Mesendoderm (in vitro differentiated cells): ENCODE measurements around the gene THSD4.

Experiments
- DNase-seq: peaks from one replicate; pipeline ENCODE4 v3.0.0; 2013
- H2AK5ac ChIP-seq: 2 replicates; pipeline ENCODE4 v1.6.1; 2013; ENCODE audit warnings: low read length, inconsistent platforms
- H2BK120ac ChIP-seq: 2 replicates; pipeline ENCODE4 v1.6.1; 2013; ENCODE audit warnings: low read depth, mild to moderate bottlenecking, low read length, moderate library complexity, mixed read lengths
- H2BK15ac ChIP-seq: replicated peaks from 2 replicates; pipeline ENCODE4 v1.6.1; 2013; ENCODE audit warnings: low read depth, mild to moderate bottlenecking, moderate library complexity
- H2BK5ac ChIP-seq: 2 replicates; pipeline ENCODE4 v1.6.1; 2013; ENCODE audit warnings: low read length, inconsistent platforms
- H3K18ac ChIP-seq: 2 replicates; pipeline ENCODE4 v1.6.1; 2013; ENCODE audit warnings: mild to moderate bottlenecking, low read length, mixed read lengths
- H3K23ac ChIP-seq: one replicate; pipeline ENCODE4 v1.6.1; 2013; ENCODE audit warnings: low read length
- H3K27ac ChIP-seq: 2 replicates; pipeline ENCODE4 v1.5.1; 2013; ENCODE audit warnings: low read depth, mild to moderate bottlenecking, inconsistent platforms, low read length, moderate library complexity
- H3K27me3 ChIP-seq: 2 replicates; pipeline ENCODE4 v1.6.1; 2013; ENCODE audit warnings: low read length, control low read depth, mild to moderate bottlenecking, inconsistent platforms; ENCODE audit not compliant: insufficient read depth, poor library complexity
- H3K36me3 ChIP-seq: 2 replicates; pipeline ENCODE4 v1.6.1; 2013; ENCODE audit warnings: low read length, inconsistent platforms; ENCODE audit not compliant: control insufficient read depth, insufficient read depth
- H3K4ac ChIP-seq: one replicate; pipeline ENCODE4 v1.6.1; 2013; ENCODE audit warnings: low read depth, mild to moderate bottlenecking, low read length, moderate library complexity
- H3K4me1 ChIP-seq: 2 replicates; pipeline ENCODE4 v1.6.1; 2013; ENCODE audit warnings: low read depth, low read length, inconsistent platforms; ENCODE audit not compliant: control insufficient read depth
- H3K4me2 ChIP-seq: 2 replicates; pipeline ENCODE4 v1.6.1; 2013; ENCODE audit warnings: low read length
- H3K4me3 ChIP-seq: 2 replicates; pipeline ENCODE4 v1.5.1; 2013; ENCODE audit warnings: mild to moderate bottlenecking, low read length
- H3K56ac ChIP-seq: one replicate; pipeline ENCODE4 v1.6.1; 2013; ENCODE audit warnings: low read length
- H3K79me1 ChIP-seq: 2 replicates; pipeline ENCODE4 v1.6.1; 2013; ENCODE audit warnings: low read length, inconsistent platforms
- H3K79me2 ChIP-seq: 2 replicates; pipeline ENCODE4 v1.6.1; 2013; ENCODE audit warnings: mild to moderate bottlenecking, low read length; ENCODE audit not compliant: control insufficient read depth, insufficient read depth
- H3K9ac ChIP-seq: 2 replicates; pipeline ENCODE4 v1.6.1; 2013; ENCODE audit warnings: low read length, inconsistent platforms
- H4K5ac ChIP-seq: one replicate; pipeline ENCODE4 v1.6.1; 2013; ENCODE audit warnings: low read length
- H4K8ac ChIP-seq: one replicate; pipeline ENCODE4 v1.6.1; 2013; ENCODE audit warnings: low read depth, mild to moderate bottlenecking, control low read depth, low read length, moderate library complexity
- WGBS: extraction: QIAGEN DNeasy Blood & Tissue Kit; methylation state at CpG from one replicate; pipeline ENCODE4 v1.1.7; 2013; ENCODE audit warnings: low lambda C conversion rate, missing lambda C conversion rate; ENCODE audit not compliant: insufficient coverage; ENCODE audit errors: extremely low coverage; 5-methylcytosine and 5-hydroxymethylcytosine counted together

The THSD4 gene

GRCh38 chr15:71112429-71112828 lies 2.8 kb upstream of the THSD4 start:
- Histone ChIP-seq H2BK120ac (no peak overlapping the region), H4K5ac (no peak overlapping the region), H3K23ac (no peak overlapping the region), H2BK15ac (no peak overlapping the region), H3K4me1 (peaks cover 2% of the 10 kb centered on the region), H3K79me2 (no peaks in the 10 kb centered on the region), H3K4me3 (no peak overlapping the region), H2AK5ac (no peak overlapping the region), H4K8ac (no peak overlapping the region), H3K27me3 (no peaks in the 10 kb centered on the region), H3K9ac (no peak overlapping the region), H3K4ac (no peak overlapping the region), H3K79me1 (no peaks in the 10 kb centered on the region), H3K18ac (no peak overlapping the region), H3K56ac (no peak overlapping the region), H3K36me3 (no peaks in the 10 kb centered on the region), H3K4me2 (no peak overlapping the region), H2BK5ac (no peak overlapping the region), H3K27ac (no peak overlapping the region)
- DNase-seq: no peak
- WGBS: no CpG with 5 or more reads among the region's 2 CpGs

DNA sequence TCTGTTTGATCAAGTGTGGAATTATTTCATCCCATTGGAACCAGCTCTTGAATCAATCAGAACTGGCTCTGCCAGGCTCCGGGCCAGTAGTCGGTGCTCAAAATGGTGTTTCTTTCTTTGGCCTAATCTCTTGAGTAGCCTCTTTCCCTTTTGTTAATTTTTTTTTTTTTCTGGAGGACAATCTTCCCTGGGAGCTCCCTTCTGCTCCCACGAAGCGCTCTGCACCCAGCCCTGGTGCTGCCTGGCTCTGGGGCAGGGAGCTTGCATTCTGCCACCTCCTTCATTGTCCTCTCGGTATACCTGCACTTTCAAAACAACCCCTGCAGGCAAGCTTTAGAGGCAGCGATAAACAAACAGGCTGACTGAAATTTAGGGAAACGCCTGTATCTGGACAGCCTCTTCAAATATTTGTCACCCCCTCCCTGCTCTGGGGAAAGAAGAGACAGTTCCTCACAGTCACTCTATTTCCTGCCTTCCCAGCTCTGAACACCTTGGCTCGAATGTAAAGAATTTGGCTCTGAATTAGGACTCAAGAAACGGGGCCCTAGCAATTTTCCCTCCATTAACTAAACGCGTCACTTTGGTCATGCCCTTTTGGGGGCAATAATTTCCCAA lies 1.1 kb upstream of the THSD4 start:
- Histone ChIP-seq H3K18ac (no peak overlapping the region), H3K27ac (no peak overlapping the region), H3K4ac (no peak overlapping the region), H2BK120ac (no peak overlapping the region), H3K4me1 (peaks cover 2% of the 10 kb centered on the region), H3K4me2 (no peak overlapping the region), H3K56ac (no peak overlapping the region), H2BK15ac (no peak overlapping the region), H4K8ac (no peak overlapping the region), H3K9ac (no peak overlapping the region), H3K23ac (no peak overlapping the region), H3K4me3 (no peak overlapping the region), H2AK5ac (no peak overlapping the region), H3K27me3 (no peaks in the 10 kb centered on the region), H3K79me2 (no peaks in the 10 kb centered on the region), H2BK5ac (no peak overlapping the region), H3K36me3 (no peaks in the 10 kb centered on the region), H3K79me1 (no peaks in the 10 kb centered on the region), H4K5ac (no peak overlapping the region)
- no CpG with 5 or more reads among the region's 11 CpGs for WGBS
- DNase-seq: peak; percentile 81

DNA sequence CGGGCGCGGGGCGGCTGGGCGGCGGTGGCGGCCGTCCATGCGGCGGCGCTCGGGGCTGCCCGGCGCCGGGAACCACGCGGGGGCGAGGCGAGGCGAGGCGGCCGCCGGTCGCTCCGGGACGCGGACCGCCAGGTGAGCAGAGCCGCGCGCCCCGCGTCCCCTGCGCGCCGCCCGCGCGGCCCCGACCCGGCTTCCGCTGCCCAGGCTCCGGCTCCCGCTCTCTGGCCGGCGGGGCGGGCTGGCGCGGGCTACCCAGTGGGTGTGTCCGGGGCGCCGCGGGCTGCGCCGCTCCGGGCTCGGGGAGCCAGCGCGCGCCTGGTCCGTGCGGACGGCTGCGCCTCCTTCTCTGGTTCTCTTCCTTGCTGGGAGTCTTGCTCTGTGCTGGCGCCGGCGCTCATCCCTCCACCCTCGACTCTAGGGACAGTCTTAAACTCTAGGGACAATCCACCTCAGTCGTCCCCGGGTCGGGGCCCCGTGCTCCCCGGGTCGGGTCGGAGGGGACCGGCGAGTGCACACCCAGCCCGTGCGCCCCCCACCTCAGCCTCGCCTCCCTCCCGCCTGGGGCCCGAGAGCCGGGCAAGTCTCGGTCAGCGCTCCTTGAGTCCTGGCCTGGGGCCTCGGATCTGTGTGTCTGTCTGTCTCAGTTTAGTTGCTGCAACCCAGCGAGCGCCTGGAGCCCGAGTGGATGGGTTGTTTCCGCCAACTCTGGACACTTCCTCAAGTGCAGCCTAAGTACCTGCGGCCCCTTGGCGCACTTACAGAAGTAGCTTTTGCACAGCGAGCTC lies 488 bp downstream of the THSD4 start:
- peak; percentile 64 for DNase-seq
- peak overlapping the region; percentile 50 for H3K4me3 ChIP-seq
- H3K4me1 ChIP-seq: peaks cover 6% of the 10 kb centered on the region
- no peaks in the 10 kb centered on the region for H3K27me3 ChIP-seq
- no peak overlapping the region for H2AK5ac ChIP-seq
- peak overlapping the region; percentile 83 for H3K4me2 ChIP-seq
- H3K9ac ChIP-seq: peak overlapping the region; percentile 73
- no peak overlapping the region for H4K8ac ChIP-seq
- H3K79me1 ChIP-seq: no peaks in the 10 kb centered on the region
- H4K5ac ChIP-seq: no peak overlapping the region
- H2BK120ac ChIP-seq: peak overlapping the region; percentile 18
- WGBS: no CpG with 5 or more reads among the region's 93 CpGs
- H3K79me2 ChIP-seq: no peaks in the 10 kb centered on the region
- H2BK5ac ChIP-seq: no peak overlapping the region
- H3K36me3 ChIP-seq: no peaks in the 10 kb centered on the region
- peak overlapping the region; percentile 87 for H3K56ac ChIP-seq
- H2BK15ac ChIP-seq: no peak overlapping the region
- H3K4ac ChIP-seq: no peak overlapping the region
- no peak overlapping the region for H3K27ac ChIP-seq
- peak overlapping the region; percentile 61 for H3K18ac ChIP-seq
- H3K23ac ChIP-seq: no peak overlapping the region

GRCh38 chr15:71116366-71116765 lies 1.1 kb downstream of the THSD4 start:
- H3K79me1 ChIP-seq: no peaks in the 10 kb centered on the region
- no peak overlapping the region for H2AK5ac ChIP-seq
- H3K27ac ChIP-seq: no peak overlapping the region
- peak overlapping the region; percentile 50 for H3K4me3 ChIP-seq
- no peak overlapping the region for H4K5ac ChIP-seq
- H3K56ac ChIP-seq: peak overlapping the region; percentile 87
- peaks cover 6% of the 10 kb centered on the region for H3K4me1 ChIP-seq
- no peak overlapping the region for H2BK15ac ChIP-seq
- no peak overlapping the region for H2BK5ac ChIP-seq
- H3K36me3 ChIP-seq: no peaks in the 10 kb centered on the region
- H4K8ac ChIP-seq: no peak overlapping the region
- H3K23ac ChIP-seq: no peak overlapping the region
- H3K9ac ChIP-seq: peak overlapping the region; percentile 73
- no peak overlapping the region for H3K4ac ChIP-seq
- H2BK120ac ChIP-seq: no peak overlapping the region
- peak overlapping the region; percentile 61 for H3K18ac ChIP-seq
- WGBS: no CpG with 5 or more reads among the region's 13 CpGs
- H3K4me2 ChIP-seq: peak overlapping the region; percentile 83
- no peaks in the 10 kb centered on the region for H3K27me3 ChIP-seq
- H3K79me2 ChIP-seq: no peaks in the 10 kb centered on the region
- no peak for DNase-seq

GRCh38 chr15:71116942-71117341 lies 1.7 kb downstream of the THSD4 start:
- H3K27me3 ChIP-seq: no peaks in the 10 kb centered on the region
- H3K18ac ChIP-seq: no peak overlapping the region
- no peak overlapping the region for H3K23ac ChIP-seq
- no peak overlapping the region for H3K56ac ChIP-seq
- DNase-seq: no peak
- H3K9ac ChIP-seq: no peak overlapping the region
- no peak overlapping the region for H3K4me2 ChIP-seq
- H4K8ac ChIP-seq: no peak overlapping the region
- H3K79me2 ChIP-seq: no peaks in the 10 kb centered on the region
- H2AK5ac ChIP-seq: no peak overlapping the region
- WGBS: no CpG with 5 or more reads among the region's 3 CpGs
- H2BK15ac ChIP-seq: no peak overlapping the region
- no peak overlapping the region for H2BK120ac ChIP-seq
- H3K4me3 ChIP-seq: no peak overlapping the region
- peaks cover 6% of the 10 kb centered on the region for H3K4me1 ChIP-seq
- no peak overlapping the region for H4K5ac ChIP-seq
- no peaks in the 10 kb centered on the region for H3K79me1 ChIP-seq
- no peak overlapping the region for H3K27ac ChIP-seq
- no peaks in the 10 kb centered on the region for H3K36me3 ChIP-seq
- H2BK5ac ChIP-seq: no peak overlapping the region
- no peak overlapping the region for H3K4ac ChIP-seq
